TTC549 (cell line): ENCODE measurements around the gene TMEM184A.
"Not testable (repeated sequence)": the region's sequence is repeated elsewhere in the genome, so short reads cannot be mapped to it uniquely, and the experiment has no call there.

Source experiments
- FAIRE-seq: peaks from 2 replicates; lab custom pipeline; 2012; peaks lifted over from hg19 to GRCh38; lab: Jason Lieb, UNC

The TMEM184A gene

DNA sequence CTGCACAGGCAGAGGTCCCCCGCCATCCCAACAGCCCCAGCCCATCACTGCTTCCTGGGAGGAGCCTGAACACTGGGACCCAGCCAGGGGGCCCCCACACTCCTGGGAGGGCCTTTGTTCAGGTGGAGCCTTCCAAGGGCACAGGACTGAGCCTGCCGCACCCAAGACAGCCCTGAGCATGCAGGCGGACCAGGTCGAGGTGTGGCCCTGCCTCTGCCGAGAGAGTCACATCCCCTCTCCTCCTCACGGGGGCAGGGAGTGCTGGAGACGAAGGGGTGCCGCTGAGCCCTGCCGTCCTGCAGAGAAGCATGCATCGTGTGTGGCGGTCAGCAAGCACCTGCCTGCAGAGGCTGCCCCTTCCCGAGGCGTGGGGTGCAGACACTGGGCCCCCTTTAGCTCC, 32.8 kb downstream of the TMEM184A start:
- FAIRE-seq, result no peak

DNA sequence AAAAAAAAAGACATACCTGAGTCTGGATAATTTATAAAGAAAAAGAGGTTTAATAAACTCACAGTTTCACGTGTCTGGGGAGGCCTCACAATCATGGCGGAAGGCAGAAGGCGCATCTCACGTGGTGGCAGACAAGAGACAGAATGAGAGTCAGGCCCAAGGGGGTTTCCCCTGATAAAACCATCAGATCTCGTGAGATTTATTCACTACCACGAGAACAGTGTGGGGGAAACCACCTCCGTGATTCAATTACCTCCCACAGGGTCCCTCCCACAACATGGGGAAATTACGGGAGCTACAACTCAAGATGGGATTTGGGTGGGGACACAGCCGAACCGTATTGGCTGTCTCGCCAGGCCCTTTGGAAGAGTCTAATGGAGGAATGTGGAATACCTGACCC, 34.5 kb downstream of the TMEM184A start:
- FAIRE-seq, result no peak

DNA sequence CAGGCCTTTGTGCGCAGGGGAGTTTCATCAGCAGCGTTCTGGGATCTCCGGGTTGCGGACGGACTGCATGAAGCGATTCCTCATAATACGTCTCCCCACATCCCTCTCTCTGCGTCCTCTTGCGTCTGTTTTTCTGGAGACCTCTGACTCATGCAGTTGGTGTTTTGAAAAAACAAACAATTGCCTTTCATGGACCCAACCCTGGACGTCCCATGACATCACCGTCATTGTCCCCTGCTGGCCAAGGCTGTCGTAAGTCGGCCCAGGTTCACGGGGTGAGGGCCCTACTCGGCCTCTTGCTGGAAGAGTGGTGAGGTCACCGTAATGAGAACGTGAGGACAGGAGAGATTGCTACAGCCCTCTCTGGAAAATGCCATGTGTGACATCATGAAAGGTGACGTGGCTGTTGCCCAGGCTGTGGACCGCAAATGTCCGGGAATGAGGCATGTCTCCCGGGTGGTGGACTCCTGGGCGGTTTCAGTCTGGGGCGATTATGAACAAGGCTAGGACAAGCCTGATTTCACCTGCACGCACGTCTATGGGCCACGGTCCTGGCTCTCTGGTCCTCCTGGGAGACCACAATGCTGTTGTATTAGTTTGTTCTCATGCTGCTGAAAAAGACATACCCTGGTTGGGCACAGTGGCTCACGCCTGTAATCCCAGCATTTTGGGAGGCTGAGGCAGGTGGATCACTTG, 35.3 kb downstream of the TMEM184A start:
- no peak for FAIRE-seq

DNA sequence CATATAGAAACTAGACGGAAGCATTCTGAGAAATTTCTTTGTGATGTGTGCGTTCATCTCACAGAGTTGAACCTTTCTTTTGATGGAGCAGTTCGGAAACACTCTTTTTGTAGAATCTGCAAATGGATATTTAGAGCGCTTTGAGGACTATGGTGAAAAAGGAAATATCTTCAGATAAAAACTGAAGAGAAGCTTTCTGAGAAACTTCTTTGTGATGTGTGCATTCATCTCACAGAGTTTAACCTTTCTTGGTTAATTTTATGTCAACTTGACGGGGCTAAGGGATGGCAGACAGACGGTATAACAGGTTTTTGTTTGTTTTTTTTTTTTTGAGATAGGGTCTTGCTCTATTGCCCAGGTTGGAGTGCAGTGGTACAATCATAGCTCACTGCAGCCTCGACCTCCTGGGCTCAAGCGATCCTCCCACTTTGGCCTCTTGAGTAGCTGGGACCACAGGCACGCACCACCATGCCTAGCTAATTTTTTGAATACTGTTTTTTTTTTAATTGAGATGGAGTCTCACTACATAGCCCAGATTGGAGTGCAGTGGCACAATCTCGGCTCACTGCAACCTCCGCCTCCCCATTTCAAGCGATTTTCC, 36.6 kb downstream of the TMEM184A start:
- FAIRE-seq, result not testable (repeated sequence)

DNA sequence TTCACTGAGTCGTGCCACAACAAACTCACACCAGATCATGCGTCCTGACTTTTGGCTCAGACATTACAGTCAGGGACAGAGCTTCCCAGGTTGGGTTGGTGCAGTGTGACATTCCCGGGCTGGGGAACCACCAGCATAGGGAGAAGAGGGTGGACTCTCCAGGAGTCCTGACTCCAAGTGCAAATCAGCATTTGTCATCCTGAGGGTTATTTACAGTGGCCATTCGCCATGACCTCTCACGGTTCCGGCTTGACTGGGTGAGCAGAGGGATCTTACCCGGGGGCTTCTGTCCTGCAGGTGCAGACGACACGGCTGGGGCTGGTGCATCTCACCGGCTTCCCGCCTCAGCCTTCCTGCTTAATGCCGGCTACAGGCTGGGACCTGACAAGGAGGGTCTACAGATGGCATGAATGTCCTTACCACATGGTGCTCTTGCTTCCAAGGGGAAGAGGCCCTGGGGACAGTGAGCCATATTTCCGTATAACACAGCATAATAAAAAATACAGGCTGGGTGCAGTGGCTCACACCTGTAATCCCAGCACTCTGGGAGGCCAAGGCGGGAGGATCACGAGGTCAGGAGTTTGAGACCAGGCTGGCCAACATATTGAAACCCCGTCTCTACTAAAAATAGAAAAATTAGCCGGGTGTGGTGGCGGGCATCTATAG, 39.3 kb downstream of the TMEM184A start:
- FAIRE-seq, result no peak

DNA sequence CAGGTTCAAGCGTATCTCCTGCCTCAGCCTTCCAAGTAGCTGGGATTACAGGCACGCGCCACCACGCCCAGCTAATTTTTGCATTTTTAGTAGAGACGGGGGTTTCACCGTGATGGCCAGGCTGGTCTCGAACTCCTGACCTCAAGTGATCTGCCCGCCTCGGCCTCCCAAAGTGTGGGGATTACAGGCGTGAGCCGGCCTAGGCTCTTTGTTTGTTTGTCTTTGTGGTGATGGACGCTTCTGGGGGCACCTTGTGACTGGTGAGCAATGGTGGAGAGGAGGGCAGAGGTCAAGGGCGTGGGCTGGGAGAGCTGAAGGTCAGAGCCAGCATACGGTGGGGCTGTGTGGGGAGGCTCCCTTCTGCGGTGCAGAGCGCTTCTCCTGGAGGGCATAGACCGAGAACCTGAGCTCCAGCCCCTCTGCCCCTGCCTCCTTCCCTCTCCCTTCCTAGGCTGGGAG, 40.5 kb downstream of the TMEM184A start:
- FAIRE-seq, result not testable (repeated sequence)

DNA sequence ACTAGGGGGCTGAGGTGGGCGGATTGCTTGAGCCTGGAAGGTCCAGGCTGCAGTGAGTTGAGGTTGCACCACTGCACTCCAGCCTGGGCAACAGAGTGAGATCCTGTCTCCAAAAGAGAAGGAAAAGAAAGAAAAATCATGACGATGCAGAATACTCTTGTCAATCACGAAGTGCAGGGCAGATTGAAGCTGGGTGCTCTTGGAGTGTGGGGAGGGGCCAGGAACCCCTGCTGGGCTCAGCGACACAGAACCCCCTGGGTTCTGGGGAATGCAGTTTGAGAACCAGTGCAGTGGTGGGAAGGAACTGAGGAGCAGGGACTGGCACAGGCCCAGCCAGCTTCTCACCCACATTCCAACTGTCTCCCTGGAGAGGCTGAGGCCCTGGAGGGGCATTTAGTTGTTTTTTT, 41.0 kb downstream of the TMEM184A start:
- FAIRE-seq, result no peak

DNA sequence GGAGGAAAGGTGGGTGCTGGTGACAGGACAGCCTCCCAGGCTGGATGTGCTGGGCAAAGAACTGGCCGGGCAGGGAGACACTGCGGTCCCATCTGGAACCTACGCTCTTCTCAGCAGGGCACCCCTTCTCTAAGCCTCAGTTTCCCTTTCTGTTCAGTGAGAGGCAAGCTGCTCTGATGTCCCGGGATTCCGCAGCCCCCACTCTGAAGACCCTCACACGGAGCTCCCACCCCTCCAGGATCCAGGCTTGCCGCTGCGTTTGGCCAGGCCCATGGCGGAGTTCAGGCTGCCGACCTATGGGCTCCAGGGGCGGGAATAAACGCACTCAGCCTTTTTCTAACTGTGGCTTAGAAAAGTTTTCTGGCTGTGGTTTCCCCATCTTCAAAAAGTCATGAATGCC, 41.6 kb downstream of the TMEM184A start:
- no peak for FAIRE-seq

DNA sequence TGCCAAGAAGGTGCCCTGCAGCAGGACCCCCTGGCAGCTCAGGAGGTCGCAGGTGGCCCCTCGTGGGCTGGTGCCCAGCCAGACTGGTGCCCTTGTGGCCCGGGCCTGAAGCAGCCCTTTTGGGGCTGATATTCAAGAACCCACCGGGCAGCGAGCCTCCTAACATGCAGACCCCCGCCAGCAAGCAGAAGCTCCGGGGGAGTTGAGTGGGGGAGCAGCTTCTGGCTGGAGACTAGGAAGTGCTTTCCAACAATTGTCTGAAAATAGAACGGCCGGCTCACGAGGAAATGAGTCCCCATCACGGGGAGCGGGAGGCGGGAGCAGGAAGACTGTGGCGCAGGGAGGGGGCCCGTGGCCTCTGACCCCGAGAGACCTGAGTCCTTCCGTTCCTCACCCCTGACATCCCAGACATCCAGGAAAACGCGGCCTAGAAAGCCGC, 42.3 kb downstream of the TMEM184A start:
- no peak for FAIRE-seq

DNA sequence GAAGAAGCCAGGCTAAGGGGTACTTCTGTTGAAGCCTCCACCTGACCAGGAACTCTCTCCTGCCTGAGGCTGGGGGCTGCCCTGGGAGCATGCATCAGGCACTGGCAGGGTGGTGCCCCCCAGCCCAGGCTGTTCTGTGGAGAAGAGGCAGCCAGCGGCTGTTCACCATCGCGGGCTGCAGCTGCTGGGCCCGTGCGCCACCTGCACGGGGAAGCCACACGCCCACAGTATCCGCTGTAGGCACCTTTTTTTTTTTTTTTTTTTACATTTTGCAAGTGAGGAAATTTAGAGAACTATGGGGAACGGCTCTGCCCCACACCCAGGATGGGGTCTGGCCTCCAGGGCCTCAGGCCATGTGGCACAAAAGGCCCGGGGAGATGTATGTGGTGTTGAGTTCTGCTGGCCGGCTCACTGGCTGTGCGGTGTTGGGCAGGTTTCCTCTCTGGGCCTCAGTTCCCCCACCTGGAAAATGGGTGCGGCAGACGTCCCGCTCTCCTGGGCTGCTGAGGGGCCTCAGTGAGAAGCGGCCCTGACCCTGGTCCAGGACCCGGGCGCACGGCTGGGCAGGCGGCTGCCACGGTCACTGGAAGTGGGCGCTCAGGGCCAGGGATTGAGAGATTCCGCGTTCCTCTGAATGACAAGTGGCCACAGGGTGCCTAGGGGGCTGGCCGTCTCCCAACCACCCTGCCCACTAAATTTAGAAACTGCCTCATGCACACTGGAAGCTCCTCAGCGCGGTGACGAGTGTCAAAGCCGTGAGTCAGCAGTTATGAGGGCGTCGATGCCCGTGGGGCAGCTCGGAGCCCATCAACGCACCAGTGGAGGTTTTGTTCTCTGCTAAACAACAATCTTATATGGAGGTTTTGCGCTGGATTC, 43.0 kb downstream of the TMEM184A start:
- FAIRE-seq, result no peak

DNA sequence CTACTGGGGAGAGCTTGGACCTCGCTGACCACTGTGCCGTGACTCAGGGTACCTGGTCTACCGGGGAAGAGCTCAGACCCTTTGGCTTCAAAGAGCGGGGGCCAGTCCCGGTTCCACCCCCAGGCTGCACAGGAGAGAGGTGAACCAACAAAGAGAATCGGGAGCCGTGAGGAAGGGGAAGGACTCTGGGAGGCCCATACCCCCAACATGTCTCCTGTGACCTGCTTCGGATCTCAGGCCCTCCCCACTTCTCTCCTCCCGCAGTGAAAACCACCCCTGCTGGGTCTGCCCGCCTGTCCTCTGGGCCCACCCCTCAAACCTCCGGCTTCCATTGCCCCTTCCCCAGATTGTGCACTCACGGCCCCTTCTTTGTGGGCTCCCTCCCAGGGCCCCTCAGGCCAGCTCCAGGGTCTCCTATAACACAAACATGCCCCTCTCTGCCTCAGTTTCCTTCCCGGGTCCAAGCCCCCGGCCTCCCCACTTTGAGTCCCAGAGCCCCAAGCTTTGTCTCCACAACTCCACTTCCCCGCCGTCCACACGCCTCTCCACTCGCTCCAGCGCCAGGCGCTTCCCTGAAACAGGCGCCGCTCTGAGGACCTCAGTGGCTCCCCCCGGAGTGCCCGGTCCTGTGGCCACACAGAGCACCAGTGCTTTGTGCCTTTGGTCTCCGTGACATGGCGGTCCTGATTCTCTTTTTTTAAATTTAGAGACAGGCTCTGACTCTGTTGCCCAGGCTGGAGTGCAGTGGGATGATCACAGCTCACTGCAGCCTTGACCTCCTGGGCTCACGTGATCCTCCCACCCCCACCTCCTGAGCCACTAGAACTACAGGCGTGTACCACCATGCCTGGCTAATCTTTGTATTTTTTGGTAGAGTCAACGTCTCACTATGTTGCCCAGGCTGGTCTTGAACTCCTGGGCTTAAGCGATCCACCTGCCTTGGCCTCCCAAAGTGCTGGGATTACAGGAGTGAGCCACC, 44.3 kb downstream of the TMEM184A start:
- no peak for FAIRE-seq

DNA sequence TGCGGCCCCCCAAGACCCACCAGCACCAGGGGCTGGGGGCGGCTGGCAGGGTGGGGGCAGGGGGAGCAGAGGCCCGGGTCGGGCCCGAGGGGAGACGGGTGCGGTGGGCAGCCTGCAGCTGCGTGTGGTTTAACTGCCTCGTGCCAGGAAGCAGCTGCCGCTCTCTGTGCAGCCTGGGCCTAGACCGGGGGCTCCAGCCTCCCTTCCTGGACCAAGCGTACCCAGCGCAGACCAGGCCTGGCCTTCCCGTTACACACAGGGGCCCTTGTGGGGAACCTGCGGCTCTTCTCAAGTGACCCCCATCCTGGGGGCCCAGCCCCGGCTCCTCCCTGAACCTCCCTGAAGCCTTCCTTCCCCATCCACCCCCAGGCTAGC, 45.2 kb downstream of the TMEM184A start:
- FAIRE-seq, result no peak

DNA sequence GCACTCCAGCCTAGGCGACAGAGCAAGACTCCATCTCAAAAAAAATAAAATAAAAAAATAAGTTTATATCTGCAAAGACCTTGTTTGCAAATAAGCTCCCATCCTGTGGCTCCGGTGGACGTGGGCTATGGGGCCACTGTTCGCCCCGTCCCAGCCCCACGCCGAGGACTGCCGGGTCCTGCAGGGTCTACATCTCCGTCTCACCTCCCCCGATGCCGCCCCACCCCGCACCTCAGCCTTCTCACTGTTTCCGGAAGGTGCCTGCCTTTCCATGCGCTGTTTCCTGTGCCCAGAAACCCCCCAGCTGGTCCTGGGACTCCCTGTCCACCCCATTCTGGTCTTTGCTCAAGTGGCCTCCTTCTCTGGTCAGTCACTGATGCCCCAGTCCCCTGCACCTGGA, 46.8 kb downstream of the TMEM184A start:
- FAIRE-seq, result no peak

DNA sequence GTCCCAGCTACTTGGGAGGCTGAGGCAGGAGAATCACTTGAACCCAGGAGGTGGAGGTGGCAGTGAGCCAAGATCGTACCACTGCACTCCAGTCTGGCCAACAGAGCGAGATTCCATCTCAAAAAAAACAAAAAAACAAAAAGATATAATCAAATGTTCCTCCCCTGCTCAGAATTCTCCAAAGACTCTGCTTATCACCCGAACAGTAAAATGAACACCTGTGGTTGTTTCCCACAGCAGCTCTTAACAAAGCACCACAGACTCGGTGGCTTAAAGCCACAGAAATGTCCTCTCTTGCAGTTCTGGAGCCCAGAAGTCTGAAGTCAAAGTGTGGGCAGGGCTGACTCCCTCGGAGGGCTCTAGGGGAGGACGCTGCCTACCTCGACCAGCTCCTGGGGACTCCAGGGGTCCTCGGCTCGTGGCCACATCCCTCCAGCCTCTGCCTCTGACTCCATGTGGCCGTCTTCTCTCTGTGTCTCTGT, 47.7 kb downstream of the TMEM184A start:
- FAIRE-seq, result no peak

DNA sequence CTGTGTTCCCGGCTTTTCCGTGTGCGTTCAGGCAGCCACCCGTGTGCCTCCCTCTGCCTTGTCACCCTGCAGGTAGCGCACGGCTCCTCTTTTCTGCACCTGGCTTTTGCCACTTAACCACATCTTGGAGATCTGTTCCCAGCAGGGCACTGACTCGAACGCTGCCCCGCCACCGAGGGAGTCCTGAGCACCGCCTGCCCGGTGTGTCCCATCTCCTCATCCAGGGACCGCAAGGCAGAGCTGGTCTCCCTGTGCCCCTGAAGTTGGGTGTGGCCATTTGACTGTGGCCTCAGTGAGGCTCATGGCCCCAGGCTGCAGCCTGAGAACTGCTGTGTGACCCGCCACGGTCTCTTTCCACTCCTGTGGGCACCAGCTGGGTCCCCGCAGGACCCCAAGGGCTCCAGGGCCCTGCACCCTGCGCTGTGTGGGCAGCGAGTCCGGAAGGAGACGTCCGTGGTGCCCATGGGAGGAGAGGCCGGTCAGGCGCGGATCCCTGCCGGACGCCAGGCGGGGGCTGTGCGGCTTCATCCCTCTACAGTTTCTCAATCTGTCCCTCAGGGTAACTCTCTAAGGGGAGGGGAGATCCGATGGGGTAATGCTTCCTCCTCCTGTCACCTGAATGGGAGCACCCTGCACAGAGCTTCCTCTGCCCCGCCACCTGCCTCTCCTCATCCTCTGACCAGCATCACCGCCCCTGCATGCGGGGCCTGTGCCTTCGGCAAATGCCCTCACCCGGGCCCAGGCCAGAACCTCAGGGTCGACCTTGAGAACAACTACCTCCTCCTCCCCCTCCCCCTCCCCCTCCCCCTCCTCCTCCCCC, 50.1 kb downstream of the TMEM184A start:
- FAIRE-seq, result no peak

DNA sequence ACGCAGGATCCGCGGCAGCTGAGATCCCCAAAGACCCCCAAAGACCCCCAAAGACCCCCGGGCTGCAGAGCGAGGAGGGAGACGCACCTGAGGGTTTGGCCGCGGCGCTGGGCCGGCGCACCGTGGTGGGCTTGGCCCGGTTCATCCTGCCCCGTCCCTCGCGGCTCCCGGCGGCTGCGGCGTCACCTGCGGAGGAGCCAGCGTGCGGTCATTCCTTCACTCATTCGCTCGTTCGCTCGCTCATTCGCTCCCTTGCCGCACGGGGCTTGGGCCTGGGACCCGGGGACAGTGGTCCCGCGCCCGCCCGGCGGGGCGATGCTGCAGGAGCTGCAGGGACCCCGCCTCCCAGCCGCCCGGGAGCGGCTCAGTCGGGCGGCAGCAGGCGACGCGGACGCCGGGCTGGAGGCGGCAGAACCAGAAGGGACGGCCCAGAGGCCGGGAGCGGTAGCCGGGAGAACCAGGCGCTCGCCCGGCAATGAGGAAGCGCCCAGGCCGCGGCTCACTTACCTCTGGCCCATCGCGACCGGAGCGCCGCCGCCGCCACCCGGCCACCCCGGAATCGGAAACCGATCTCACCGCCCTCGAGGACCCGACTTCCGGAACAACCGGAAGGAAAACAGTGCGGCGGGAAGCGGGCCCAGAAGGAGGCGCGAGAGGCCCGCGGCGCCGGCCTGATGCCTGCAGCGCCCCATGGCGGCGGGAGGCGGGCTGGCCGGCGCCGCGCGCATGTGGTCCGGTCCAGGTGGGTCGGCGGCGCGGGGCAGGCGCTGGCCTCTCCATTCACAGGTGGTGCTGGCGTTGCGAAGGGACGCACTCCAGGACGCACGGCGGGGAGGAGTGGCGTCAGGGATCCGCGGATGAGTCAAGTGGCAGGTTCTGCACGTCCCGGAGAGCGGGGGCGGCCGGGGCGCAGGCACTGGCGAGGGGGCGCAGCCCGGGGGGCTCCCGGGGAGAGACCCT, 51.9 kb downstream of the TMEM184A start, which contains the start of gene INTS1:
Gene INTS1, minus strand, starts transcription at position 574 of the 960 bp plus-strand sequence. Its CDS starts 429 bp downstream, at position 145.
- FAIRE-seq, result no peak

DNA sequence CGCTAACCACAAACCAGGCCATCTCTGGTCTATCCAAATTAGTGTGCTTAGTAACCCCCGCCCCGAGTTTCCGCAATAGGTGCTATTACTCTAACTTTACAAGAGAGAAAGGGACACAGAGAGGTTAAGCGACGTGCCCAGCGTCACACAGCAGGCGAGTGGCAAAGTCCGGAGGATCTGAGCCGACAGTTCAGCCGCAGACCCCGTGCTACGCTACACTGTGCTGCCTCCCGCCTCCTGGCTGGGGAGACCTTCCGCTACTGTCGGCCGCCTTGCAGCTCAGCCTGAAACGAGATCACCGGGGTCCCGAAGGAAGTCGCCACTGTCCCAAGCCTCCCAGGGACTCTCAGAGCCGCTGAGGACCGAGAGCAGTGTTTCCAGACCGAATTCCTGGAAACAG, 52.6 kb downstream of the TMEM184A start:
- FAIRE-seq, result no peak

DNA sequence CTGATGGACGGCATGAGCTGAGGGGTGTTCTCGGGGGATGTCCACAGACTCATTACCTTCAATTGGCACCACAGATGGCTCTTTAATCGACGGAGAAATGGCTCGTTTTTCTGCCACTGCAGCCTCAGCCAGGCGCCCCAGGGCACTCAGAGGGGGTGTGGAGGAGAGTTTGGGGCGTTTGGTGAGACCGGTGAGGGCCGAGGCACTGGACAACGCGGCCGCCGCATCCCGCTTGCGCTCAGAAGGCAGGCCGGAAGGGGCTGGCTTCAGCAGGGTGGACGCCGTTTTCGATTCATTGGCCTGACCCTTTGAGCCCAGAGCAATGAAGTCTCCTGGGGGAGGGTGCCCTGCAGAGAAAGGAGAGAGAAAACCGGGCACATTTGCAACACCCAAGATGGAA, 53.2 kb downstream of the TMEM184A start:
- FAIRE-seq, result no peak
